ENCODE data around the gene HUWE1.
A peak's percentile ranks its signal among the peaks of the same experiment; 100 is the strongest.

The HUWE1 gene

DNA sequence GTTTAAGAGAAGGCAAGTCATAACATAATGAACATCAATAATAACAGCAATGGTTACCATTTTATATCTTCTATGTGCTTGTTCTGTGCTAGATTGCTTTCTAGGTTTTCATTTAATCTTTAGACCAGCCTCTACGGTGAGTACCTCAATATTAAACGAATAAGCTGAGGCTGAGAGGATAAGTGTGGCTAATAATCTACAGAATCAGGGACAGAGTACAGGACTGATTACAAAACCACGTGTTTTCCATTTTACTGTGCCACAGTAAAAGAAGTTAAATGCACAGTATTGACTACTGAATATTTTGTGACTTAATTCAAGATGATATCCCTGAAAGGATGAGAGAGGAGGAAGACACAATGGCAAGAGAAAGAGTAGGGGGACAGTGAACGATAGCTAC lies 56.3 kb downstream of the HUWE1 start:
- Histone ChIP-seq H2BK12ac (ENCODE audit: low read length) (no peak overlapping the region), H3K36me3 (replicated peaks in 1 of 2; ENCODE audit: control insufficient read depth in 2 of 2, insufficient read depth in 2 of 2, low read length in 2 of 2) (peaks cover 20 to 97% of the 10 kb centered on the region in 2 donors), H3K27me3 (ENCODE audit: control insufficient read depth in 3 of 3, insufficient read depth in 3 of 3, low read depth in 1 of 3, low read length in 3 of 3) (no peaks in the 10 kb centered on the region), H3K27ac (replicated peaks; ENCODE audit: low read length) (no peak overlapping the region), H3K4me1 (ENCODE audit: control insufficient read depth in 2 of 2, insufficient read depth in 1 of 2, low read depth in 1 of 2, low read length in 2 of 2) (no peaks in the 10 kb centered on the region), H3K4ac (ENCODE audit: low read length) (no peak overlapping the region), H3K18ac (ENCODE audit: low read length) (no peak overlapping the region), H3K4me2 (ENCODE audit: insufficient read depth, low read length, poor library complexity, severe bottlenecking) (no peak overlapping the region), H3K79me1 (ENCODE audit: low read depth, low read length) (peaks cover 2% of the 10 kb centered on the region), H3K9me3 (replicated peaks in 1 of 2; ENCODE audit: control insufficient read depth in 2 of 2, insufficient read depth in 1 of 2, low read depth in 1 of 2, low read length in 2 of 2) (no peaks in the 10 kb centered on the region), H3K23ac (ENCODE audit: low read depth, low read length, poor library complexity) (no peak overlapping the region), H3K4me3 (ENCODE audit: low read length in 2 of 2) (no peak overlapping the region), H2BK15ac (ENCODE audit: low read length) (no peak overlapping the region), H2AFZ (ENCODE audit: low read length) (no peak overlapping the region), H4K91ac (ENCODE audit: low read depth, low read length, poor library complexity) (no peak overlapping the region), H2AK5ac (ENCODE audit: low read depth, low read length) (no peak overlapping the region), H2BK5ac (ENCODE audit: low read length) (no peak overlapping the region), H3K9ac (ENCODE audit: low read depth, low read length, poor library complexity) (no peak overlapping the region), H3K14ac (ENCODE audit: low read length) (no peak overlapping the region), H4K8ac (ENCODE audit: low read depth, low read length) (no peak overlapping the region), H2BK120ac (ENCODE audit: low read depth, low read length) (no peak overlapping the region)
- DNase-seq (ENCODE audit: low spot score), result no peak
- no CpG with 5 or more reads among the region's 4 CpGs for WGBS, 2 donors (ENCODE audit: extremely low coverage in 2 of 2, insufficient read length in 2 of 2, insufficient replicate concordance in 1 of 2)

GRCh38 chrX:53622431-53622830 lies 64.1 kb downstream of the HUWE1 start:
- H3K23ac ChIP-seq (ENCODE audit: low read depth, low read length, poor library complexity), result no peak overlapping the region
- H2BK15ac ChIP-seq (ENCODE audit: low read length), result no peak overlapping the region
- H3K9ac ChIP-seq (ENCODE audit: low read depth, low read length, poor library complexity), result no peak overlapping the region
- no peaks in the 10 kb centered on the region for H3K79me1 ChIP-seq (ENCODE audit: low read depth, low read length)
- H3K14ac ChIP-seq (ENCODE audit: low read length), result no peak overlapping the region
- no peak overlapping the region for H3K4me2 ChIP-seq (ENCODE audit: insufficient read depth, low read length, poor library complexity, severe bottlenecking)
- H2BK120ac ChIP-seq (ENCODE audit: low read depth, low read length), result no peak overlapping the region
- no peak overlapping the region for H3K27ac ChIP-seq (replicated peaks; ENCODE audit: low read length)
- DNase-seq (ENCODE audit: low spot score), result no peak
- no peak overlapping the region for H2AK5ac ChIP-seq (ENCODE audit: low read depth, low read length)
- H4K91ac ChIP-seq (ENCODE audit: low read depth, low read length, poor library complexity), result no peak overlapping the region
- no peak overlapping the region for H4K8ac ChIP-seq (ENCODE audit: low read depth, low read length)
- H3K4ac ChIP-seq (ENCODE audit: low read length), result no peak overlapping the region
- no peak overlapping the region for H2BK12ac ChIP-seq (ENCODE audit: low read length)
- H3K4me1 ChIP-seq (ENCODE audit: control insufficient read depth in 2 of 2, insufficient read depth in 1 of 2, low read depth in 1 of 2, low read length in 2 of 2), result peaks cover 0 to 6% of the 10 kb centered on the region in 2 donors
- no peak overlapping the region for H3K18ac ChIP-seq (ENCODE audit: low read length)
- no peak overlapping the region for H2AFZ ChIP-seq (ENCODE audit: low read length)
- WGBS, 2 donors (ENCODE audit: extremely low coverage in 2 of 2, insufficient read length in 2 of 2, insufficient replicate concordance in 1 of 2), result no CpG with 5 or more reads among the region's 2 CpGs
- no peak overlapping the region for H3K4me3 ChIP-seq (ENCODE audit: low read length in 2 of 2)
- no peaks in the 10 kb centered on the region for H3K27me3 ChIP-seq (ENCODE audit: control insufficient read depth in 3 of 3, insufficient read depth in 3 of 3, low read depth in 1 of 3, low read length in 3 of 3)
- H2BK5ac ChIP-seq (ENCODE audit: low read length), result no peak overlapping the region
- H3K9me3 ChIP-seq (replicated peaks in 1 of 2; ENCODE audit: control insufficient read depth in 2 of 2, insufficient read depth in 1 of 2, low read depth in 1 of 2, low read length in 2 of 2), result no peaks in the 10 kb centered on the region
- H3K36me3 ChIP-seq (replicated peaks in 1 of 2; ENCODE audit: control insufficient read depth in 2 of 2, insufficient read depth in 2 of 2, low read length in 2 of 2), result peaks cover 14 to 94% of the 10 kb centered on the region in 2 donors

- H4K91ac ChIP-seq (ENCODE audit: low read depth, low read length, poor library complexity), result no peak overlapping the region
- no peak overlapping the region for H3K23ac ChIP-seq (ENCODE audit: low read depth, low read length, poor library complexity)
- H3K4me1 ChIP-seq (ENCODE audit: control insufficient read depth in 2 of 2, insufficient read depth in 1 of 2, low read depth in 1 of 2, low read length in 2 of 2), result peaks cover 0 to 6% of the 10 kb centered on the region in 2 donors
- no peaks in the 10 kb centered on the region for H3K79me1 ChIP-seq (ENCODE audit: low read depth, low read length)
- H3K9ac ChIP-seq (ENCODE audit: low read depth, low read length, poor library complexity), result no peak overlapping the region
- H3K27me3 ChIP-seq (ENCODE audit: control insufficient read depth in 3 of 3, insufficient read depth in 3 of 3, low read depth in 1 of 3, low read length in 3 of 3), result no peaks in the 10 kb centered on the region
- H2BK12ac ChIP-seq (ENCODE audit: low read length), result no peak overlapping the region
- WGBS, 2 donors (ENCODE audit: extremely low coverage in 2 of 2, insufficient read length in 2 of 2, insufficient replicate concordance in 1 of 2), result no CpG with 5 or more reads among the region's 4 CpGs
- H2BK15ac ChIP-seq (ENCODE audit: low read length), result no peak overlapping the region
- H3K18ac ChIP-seq (ENCODE audit: low read length), result no peak overlapping the region
- H3K36me3 ChIP-seq (replicated peaks in 1 of 2; ENCODE audit: control insufficient read depth in 2 of 2, insufficient read depth in 2 of 2, low read length in 2 of 2), result peaks cover 11 to 88% of the 10 kb centered on the region in 2 donors
- DNase-seq (ENCODE audit: low spot score), result no peak
- H3K4me2 ChIP-seq (ENCODE audit: insufficient read depth, low read length, poor library complexity, severe bottlenecking), result no peak overlapping the region
- H2BK5ac ChIP-seq (ENCODE audit: low read length), result no peak overlapping the region
- H2AFZ ChIP-seq (ENCODE audit: low read length), result no peak overlapping the region
- no peak overlapping the region for H2AK5ac ChIP-seq (ENCODE audit: low read depth, low read length)
- H3K27ac ChIP-seq (replicated peaks; ENCODE audit: low read length), result no peak overlapping the region
- H3K9me3 ChIP-seq (replicated peaks in 1 of 2; ENCODE audit: control insufficient read depth in 2 of 2, insufficient read depth in 1 of 2, low read depth in 1 of 2, low read length in 2 of 2), result no peaks in the 10 kb centered on the region
- no peak overlapping the region for H2BK120ac ChIP-seq (ENCODE audit: low read depth, low read length)
- H3K4ac ChIP-seq (ENCODE audit: low read length), result no peak overlapping the region
- no peak overlapping the region for H4K8ac ChIP-seq (ENCODE audit: low read depth, low read length)
- no peak overlapping the region for H3K4me3 ChIP-seq (ENCODE audit: low read length in 2 of 2)
- no peak overlapping the region for H3K14ac ChIP-seq (ENCODE audit: low read length)
Observed at GRCh38 chrX:53621418-53621986, 65.0 kb downstream of the HUWE1 start.

- H3K27me3 ChIP-seq (ENCODE audit: control insufficient read depth in 3 of 3, insufficient read depth in 3 of 3, low read depth in 1 of 3, low read length in 3 of 3), result no peaks in the 10 kb centered on the region
- no peak overlapping the region for H3K27ac ChIP-seq (replicated peaks; ENCODE audit: low read length)
- H3K4me1 ChIP-seq (ENCODE audit: control insufficient read depth in 2 of 2, insufficient read depth in 1 of 2, low read depth in 1 of 2, low read length in 2 of 2), result peaks cover 0 to 6% of the 10 kb centered on the region in 2 donors
- H2BK5ac ChIP-seq (ENCODE audit: low read length), result no peak overlapping the region
- no peak overlapping the region for H2AK5ac ChIP-seq (ENCODE audit: low read depth, low read length)
- H2BK120ac ChIP-seq (ENCODE audit: low read depth, low read length), result no peak overlapping the region
- H3K4me3 ChIP-seq (ENCODE audit: low read length in 2 of 2), result no peak overlapping the region
- H4K91ac ChIP-seq (ENCODE audit: low read depth, low read length, poor library complexity), result no peak overlapping the region
- no peak overlapping the region for H3K14ac ChIP-seq (ENCODE audit: low read length)
- peak; percentile 27 for DNase-seq (ENCODE audit: low spot score)
- no peak overlapping the region for H2AFZ ChIP-seq (ENCODE audit: low read length)
- no peak overlapping the region for H3K9ac ChIP-seq (ENCODE audit: low read depth, low read length, poor library complexity)
- H2BK15ac ChIP-seq (ENCODE audit: low read length), result no peak overlapping the region
- peaks cover 19 to 86% of the 10 kb centered on the region in 2 donors for H3K36me3 ChIP-seq (replicated peaks in 1 of 2; ENCODE audit: control insufficient read depth in 2 of 2, insufficient read depth in 2 of 2, low read length in 2 of 2)
- H3K4ac ChIP-seq (ENCODE audit: low read length), result no peak overlapping the region
- no peaks in the 10 kb centered on the region for H3K9me3 ChIP-seq (replicated peaks in 1 of 2; ENCODE audit: control insufficient read depth in 2 of 2, insufficient read depth in 1 of 2, low read depth in 1 of 2, low read length in 2 of 2)
- H3K23ac ChIP-seq (ENCODE audit: low read depth, low read length, poor library complexity), result no peak overlapping the region
- H3K4me2 ChIP-seq (ENCODE audit: insufficient read depth, low read length, poor library complexity, severe bottlenecking), result no peak overlapping the region
- no CpG with 5 or more reads among the region's 6 CpGs for WGBS, 2 donors (ENCODE audit: extremely low coverage in 2 of 2, insufficient read length in 2 of 2, insufficient replicate concordance in 1 of 2)
- no peak overlapping the region for H3K18ac ChIP-seq (ENCODE audit: low read length)
- H4K8ac ChIP-seq (ENCODE audit: low read depth, low read length), result no peak overlapping the region
- no peaks in the 10 kb centered on the region for H3K79me1 ChIP-seq (ENCODE audit: low read depth, low read length)
- H2BK12ac ChIP-seq (ENCODE audit: low read length), result no peak overlapping the region
Observed at GRCh38 chrX:53616946-53617345, 69.6 kb downstream of the HUWE1 start.

Measured in neuronal stem cell (in vitro differentiated cells).